Thyroid gland (tissue), 4 donors: ENCODE results near the gene SCARB1.
A peak's percentile ranks its signal among the peaks of the same experiment; 100 is the strongest.

Source experiments
- POLR2A ChIP-seq, 2 donors: fragments of 450-650 bp; IDR thresholded peaks; one replicate each; pipeline ENCODE4 v1.6.1; 2017; ENCODE audit warnings: antibody characterized with exemption in 2 of 2, mild to moderate bottlenecking in 2 of 2, moderate library complexity in 1 of 2
- TF ChIP-seq, protein P1 (sequence below), 6 experiments: fragments of 200-600 bp in 3 of 6; fragments of 450-650 bp in 3 of 6; sonication (generic) in 3 of 6; IDR thresholded peaks; one replicate each; pipeline ENCODE4 v1.5.1; 2016 to 2019; ENCODE audit warnings: antibody characterized with exemption in 6 of 6, mild to moderate bottlenecking in 2 of 6, inconsistent platforms in 1 of 6, moderate library complexity in 1 of 6

GRCh38 chr12:124909831-124910560, 46.3 kb upstream of the SCARB1 start:
- TF ChIP-seq, protein P1, sequence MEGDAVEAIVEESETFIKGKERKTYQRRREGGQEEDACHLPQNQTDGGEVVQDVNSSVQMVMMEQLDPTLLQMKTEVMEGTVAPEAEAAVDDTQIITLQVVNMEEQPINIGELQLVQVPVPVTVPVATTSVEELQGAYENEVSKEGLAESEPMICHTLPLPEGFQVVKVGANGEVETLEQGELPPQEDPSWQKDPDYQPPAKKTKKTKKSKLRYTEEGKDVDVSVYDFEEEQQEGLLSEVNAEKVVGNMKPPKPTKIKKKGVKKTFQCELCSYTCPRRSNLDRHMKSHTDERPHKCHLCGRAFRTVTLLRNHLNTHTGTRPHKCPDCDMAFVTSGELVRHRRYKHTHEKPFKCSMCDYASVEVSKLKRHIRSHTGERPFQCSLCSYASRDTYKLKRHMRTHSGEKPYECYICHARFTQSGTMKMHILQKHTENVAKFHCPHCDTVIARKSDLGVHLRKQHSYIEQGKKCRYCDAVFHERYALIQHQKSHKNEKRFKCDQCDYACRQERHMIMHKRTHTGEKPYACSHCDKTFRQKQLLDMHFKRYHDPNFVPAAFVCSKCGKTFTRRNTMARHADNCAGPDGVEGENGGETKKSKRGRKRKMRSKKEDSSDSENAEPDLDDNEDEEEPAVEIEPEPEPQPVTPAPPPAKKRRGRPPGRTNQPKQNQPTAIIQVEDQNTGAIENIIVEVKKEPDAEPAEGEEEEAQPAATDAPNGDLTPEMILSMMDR (IDR thresholded peaks at IDR 0.05), result no peak
- peak in 1 of 2 donors; percentile 5 for TF ChIP-seq POLR2A (IDR thresholded peaks at IDR 0.05)
